Activated T-helper 1 cell treated with anti-CD3 and anti-CD28 coated beads, Interleukin-2, amount 50 U/mL, for 16 hours (primary cell): ENCODE results near the gene EFNA1.
"Not testable (repeated sequence)": the region's sequence is repeated elsewhere in the genome, so short reads cannot be mapped to it uniquely, and the experiment has no call there.

Experiments used
- DNase-seq, 2 donors: peaks; one replicate each; pipeline ENCODE4 v3.0.0-alpha.2; 2020; ENCODE audit warnings: low read depth in 1 of 2, low spot score in 1 of 2

Gene EFNA1

GRCh38 chr1:155092131-155092530 lies 35.5 kb upstream of the EFNA1 start:
- no peak for DNase-seq

GRCh38 chr1:155092641-155093040 lies 35.0 kb upstream of the EFNA1 start:
- DNase-seq, result no peak

GRCh38 chr1:155093911-155094621 lies 33.6 kb upstream of the EFNA1 start:
- DNase-seq, result no peak

DNA sequence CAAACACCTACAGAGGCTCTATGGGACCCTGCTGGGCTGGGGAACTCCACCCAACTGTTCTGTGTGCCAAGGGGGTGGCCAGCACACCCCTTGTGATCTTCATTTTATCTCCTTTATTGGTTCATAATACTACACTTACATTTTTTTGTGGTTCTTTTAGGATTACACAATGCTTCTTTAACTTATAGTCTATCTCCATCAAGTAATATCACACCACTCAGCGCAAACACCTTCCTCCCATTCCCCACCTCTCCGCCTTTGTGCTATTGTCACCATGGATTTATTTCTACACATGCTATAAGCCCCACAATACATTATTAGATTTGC lies 33.1 kb upstream of the EFNA1 start:
- no peak for DNase-seq

GRCh38 chr1:155099331-155099730 lies 28.3 kb upstream of the EFNA1 start:
- DNase-seq, result no peak

GRCh38 chr1:155103325-155103724 lies 24.4 kb upstream of the EFNA1 start:
- DNase-seq, result no peak

DNA sequence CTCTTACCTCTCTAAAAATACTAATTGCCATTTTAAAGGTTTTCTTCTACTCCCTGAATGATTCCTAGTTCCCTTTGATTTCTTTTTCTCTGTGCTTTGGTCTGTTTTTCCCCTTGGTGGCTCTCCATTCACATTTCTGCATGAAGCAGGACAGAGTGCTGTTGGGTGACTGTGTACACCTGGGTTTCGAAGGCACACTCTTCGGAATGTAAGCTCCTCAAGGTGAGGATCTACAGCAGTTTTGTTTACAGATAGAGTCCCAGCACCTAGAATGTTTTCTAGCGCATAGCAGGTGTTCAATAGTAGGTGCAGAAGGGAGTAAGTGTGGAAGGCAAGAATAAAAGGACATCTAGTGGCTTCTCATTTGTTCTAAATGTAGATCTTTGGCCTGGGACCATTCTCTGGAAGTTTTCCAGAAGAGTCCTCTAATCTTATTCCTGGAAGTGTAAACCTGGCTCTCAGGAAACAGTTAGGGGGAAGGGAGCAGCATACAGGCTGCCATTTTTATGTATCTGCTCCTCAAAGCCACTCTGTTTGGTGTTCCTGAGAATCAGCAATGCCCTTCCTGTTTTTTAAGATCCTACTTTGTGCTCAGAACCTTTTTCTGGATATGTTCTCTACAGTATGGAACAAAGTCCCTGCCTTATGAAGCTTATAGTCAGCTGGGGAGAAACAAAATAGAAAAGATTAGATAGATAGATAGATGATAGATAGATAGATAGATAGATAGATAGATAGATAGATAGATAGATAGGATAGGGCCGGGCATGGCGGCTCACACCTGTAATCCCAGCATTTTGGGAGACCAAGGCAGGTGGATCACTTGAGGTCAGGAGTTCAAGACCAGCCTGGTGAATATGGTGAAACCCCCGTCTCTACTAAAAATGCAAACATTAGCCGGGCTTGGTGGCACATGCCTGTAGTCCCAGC lies 22.8 kb upstream of the EFNA1 start:
- DNase-seq, result no peak

- no peak for DNase-seq
Observed at GRCh38 chr1:155105604-155106011, 22.1 kb upstream of the EFNA1 start.

- DNase-seq, result no peak
Observed at GRCh38 chr1:155106862-155107261, 20.8 kb upstream of the EFNA1 start.

DNA sequence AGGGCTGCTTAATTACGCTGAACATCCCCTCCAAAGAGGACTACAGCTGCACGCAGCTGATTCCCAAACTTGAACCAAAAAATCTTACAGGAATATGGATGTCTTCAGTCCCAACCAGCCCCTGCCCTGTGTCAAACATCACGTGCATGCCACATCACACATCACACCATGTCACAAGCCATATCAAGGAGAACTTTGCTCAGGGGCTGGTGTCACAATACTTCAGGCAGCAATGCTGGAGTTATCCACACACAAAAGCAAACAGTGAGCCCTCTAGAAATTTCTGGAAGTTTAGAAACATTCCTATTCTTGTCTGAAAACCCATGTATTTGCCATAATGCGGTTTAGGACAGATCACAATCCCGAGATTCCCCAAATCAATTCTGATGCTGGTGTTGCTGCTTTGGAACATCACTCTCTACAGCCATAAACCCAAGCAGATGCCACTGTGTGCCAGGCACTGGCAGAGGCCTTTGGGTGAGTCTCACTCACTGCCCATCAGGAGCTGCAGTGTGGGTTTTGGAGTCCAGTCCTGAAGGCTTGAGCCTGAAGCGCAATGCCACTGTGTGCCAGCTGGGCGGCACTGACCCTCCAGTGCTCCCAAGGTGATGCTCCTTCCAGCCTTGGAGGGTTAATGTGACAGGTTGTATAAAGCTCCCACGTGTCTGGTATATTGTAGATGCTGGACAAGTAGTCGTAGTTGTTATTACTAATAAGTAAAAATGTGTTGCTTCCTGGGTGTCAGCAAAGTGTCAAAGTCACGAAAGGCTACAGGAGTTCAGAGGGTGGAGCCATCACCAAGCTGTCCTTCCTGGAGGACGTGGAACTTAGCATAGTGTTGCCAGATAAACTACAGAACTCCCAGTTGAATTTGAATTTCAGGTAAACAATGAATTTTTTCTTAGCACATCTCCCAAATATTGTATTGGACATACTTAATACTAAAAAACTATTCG lies 20.1 kb upstream of the EFNA1 start:
- DNase-seq, result no peak

GRCh38 chr1:155108296-155108695 lies 19.4 kb upstream of the EFNA1 start:
- no peak for DNase-seq

GRCh38 chr1:155110381-155110780 lies 17.3 kb upstream of the EFNA1 start:
- no peak for DNase-seq

- no peak for DNase-seq
Observed at GRCh38 chr1:155110826-155111225, 16.9 kb upstream of the EFNA1 start.

GRCh38 chr1:155113450-155113980 lies 14.2 kb upstream of the EFNA1 start:
- DNase-seq, result no peak

- no peak for DNase-seq
Observed at GRCh38 chr1:155116113-155116764, 11.4 kb upstream of the EFNA1 start.

- DNase-seq, result no peak
Observed at GRCh38 chr1:155117610-155118009, 10.1 kb upstream of the EFNA1 start.

GRCh38 chr1:155118090-155118489 lies 9.6 kb upstream of the EFNA1 start:
- not testable (repeated sequence) for DNase-seq

DNA sequence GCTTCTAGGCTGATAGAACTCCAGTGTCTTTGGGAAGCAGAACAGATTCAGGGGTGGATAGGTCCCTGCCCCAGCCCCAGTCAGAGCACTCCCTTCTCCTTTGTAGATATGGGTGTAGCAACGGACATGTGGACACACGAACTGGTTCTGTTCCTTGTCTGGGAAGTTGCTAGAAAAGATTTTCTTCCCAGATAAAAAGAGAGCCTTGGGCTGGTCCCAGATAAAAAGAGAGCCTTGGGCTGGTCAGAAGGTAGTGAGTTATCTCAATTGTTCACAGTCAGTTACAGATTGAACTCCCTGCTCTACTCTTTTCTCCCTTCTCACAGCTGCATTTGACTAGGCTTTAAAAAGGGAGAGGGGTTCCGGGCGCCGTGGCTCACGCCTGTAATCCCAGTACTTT lies 7.4 kb upstream of the EFNA1 start:
- DNase-seq, result no peak

DNA sequence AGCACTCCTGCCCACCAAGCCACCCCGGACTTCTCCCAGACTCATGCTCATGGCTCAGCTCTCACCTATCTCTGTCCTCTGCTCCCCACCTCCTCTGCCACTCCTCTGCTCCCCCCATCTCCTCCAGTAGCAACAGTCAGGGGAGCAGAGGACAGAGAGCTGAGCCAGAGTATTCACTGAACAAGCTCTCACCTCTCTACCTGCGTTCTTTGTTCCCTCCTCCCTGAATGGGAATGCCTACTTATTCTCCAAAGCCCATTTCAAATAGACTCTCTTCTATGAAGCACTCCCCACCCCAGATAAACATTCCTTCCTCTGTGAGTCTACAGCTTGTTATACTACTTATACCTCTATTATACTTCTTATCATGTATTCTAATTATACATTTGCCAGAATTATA lies 6.4 kb upstream of the EFNA1 start:
- no peak for DNase-seq

- no peak for DNase-seq
Observed at GRCh38 chr1:155122308-155122707, 5.4 kb upstream of the EFNA1 start.

GRCh38 chr1:155123801-155124200 lies 3.9 kb upstream of the EFNA1 start:
- DNase-seq, result no peak
